Measurements from ENCODE around the gene MAD1L1.

DNA sequence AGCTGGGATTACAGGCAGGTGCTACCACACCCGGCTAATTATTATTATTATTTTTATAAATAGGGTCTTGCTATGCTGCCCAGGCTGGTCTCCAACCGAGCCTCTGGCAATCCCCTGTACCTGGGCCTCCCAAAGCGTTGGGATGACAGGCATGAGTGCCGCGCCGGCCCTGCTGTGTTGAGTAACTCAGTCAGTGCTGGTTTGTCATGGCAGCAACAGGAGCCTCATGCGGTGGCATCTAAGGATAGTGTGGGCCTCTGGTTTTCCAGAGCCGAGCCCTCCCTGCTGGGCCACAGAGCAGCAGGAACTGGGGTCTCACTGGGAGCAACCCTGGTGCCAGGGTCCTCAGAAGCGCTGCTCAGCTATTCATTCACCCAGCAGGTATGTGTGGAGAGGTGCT is 318.0 kb downstream of the MAD1L1 start:
- TF ChIP-seq, protein P1, sequence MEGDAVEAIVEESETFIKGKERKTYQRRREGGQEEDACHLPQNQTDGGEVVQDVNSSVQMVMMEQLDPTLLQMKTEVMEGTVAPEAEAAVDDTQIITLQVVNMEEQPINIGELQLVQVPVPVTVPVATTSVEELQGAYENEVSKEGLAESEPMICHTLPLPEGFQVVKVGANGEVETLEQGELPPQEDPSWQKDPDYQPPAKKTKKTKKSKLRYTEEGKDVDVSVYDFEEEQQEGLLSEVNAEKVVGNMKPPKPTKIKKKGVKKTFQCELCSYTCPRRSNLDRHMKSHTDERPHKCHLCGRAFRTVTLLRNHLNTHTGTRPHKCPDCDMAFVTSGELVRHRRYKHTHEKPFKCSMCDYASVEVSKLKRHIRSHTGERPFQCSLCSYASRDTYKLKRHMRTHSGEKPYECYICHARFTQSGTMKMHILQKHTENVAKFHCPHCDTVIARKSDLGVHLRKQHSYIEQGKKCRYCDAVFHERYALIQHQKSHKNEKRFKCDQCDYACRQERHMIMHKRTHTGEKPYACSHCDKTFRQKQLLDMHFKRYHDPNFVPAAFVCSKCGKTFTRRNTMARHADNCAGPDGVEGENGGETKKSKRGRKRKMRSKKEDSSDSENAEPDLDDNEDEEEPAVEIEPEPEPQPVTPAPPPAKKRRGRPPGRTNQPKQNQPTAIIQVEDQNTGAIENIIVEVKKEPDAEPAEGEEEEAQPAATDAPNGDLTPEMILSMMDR (conservative IDR thresholded peaks at IDR 0.05; ENCODE audit: low read length): no peak
- TF ChIP-seq EZH2phosphoT487 (IDR thresholded peaks at IDR 0.05; ENCODE audit: borderline replicate concordance, low read depth, low read length): no peak

Data from OCI-LY7 (cell line).